Sigmoid colon (tissue), 7 donors: ENCODE data around the gene ATF7IP. TPM values are rescaled to one million over a fixed set of nuclear protein-coding genes. Genes with fewer than 3 reads are reported as not detected.
"Not testable (repeated sequence)": the region's sequence is repeated elsewhere in the genome, so short reads cannot be mapped to it uniquely, and the experiment has no call there.

Experiments
- DNase-seq: peaks from one replicate; pipeline ENCODE4 v3.0.0-alpha.2; 2019
- H3K27ac ChIP-seq, 4 donors: fragments of 200-600 bp; sonication (generic); one replicate each; pipeline ENCODE4 v1.5.1; 2016 to 2019; ENCODE audit warnings: mild to moderate bottlenecking in 1 of 4
- H3K27me3 ChIP-seq, 3 donors: fragments of 200-600 bp; sonication (generic); one replicate each; pipeline ENCODE4 v1.5.1; 2019; ENCODE audit warnings: mild to moderate bottlenecking in 1 of 3
- H3K36me3 ChIP-seq, 4 donors: fragments of 200-600 bp; sonication (generic); one replicate each; pipeline ENCODE4 v1.5.1; 2016 to 2019
- H3K4me1 ChIP-seq, 4 donors: fragments of 200-600 bp; sonication (generic); one replicate each; pipeline ENCODE4 v1.5.1; 2017 to 2019
- H3K4me3 ChIP-seq, 4 donors: fragments of 200-600 bp; sonication (generic); one replicate each; pipeline ENCODE4 v1.5.1; 2017 to 2019; ENCODE audit warnings: mild to moderate bottlenecking in 2 of 4, moderate library complexity in 1 of 4
- H3K9me3 ChIP-seq, 4 donors: fragments of 200-600 bp in 3 of 4; sonication (generic) in 3 of 4; one replicate each; pipeline versions ENCODE4 v1.5.1 to v1.6.1; 2013 to 2019
- CTCF ChIP-seq, 4 experiments: fragments of 450-650 bp in 3 of 4; fragments of 200-600 bp in 1 of 4; IDR thresholded peaks; one replicate each; pipeline ENCODE4 v1.5.1; 2016 to 2019; ENCODE audit warnings: antibody characterized with exemption in 4 of 4, mild to moderate bottlenecking in 3 of 4, moderate library complexity in 2 of 4
- EP300 ChIP-seq, 4 donors: sonication (generic); formaldehyde crosslinking; IDR thresholded peaks; one replicate each; pipeline ENCODE4 v1.6.1; 2017; ENCODE audit warnings: antibody characterized with exemption in 4 of 4
- POLR2A ChIP-seq, 2 donors: fragments of 450-650 bp; IDR thresholded peaks; one replicate each; pipeline ENCODE4 v1.6.1; 2016; ENCODE audit warnings: antibody characterized with exemption in 2 of 2, mild to moderate bottlenecking in 2 of 2, moderate library complexity in 2 of 2
- POLR2AphosphoS5 ChIP-seq, 4 donors: sonication (generic); formaldehyde crosslinking; IDR thresholded peaks; one replicate each; pipeline ENCODE4 v1.6.1; 2017; ENCODE audit warnings: antibody characterized with exemption in 4 of 4
- WGBS, 2 donors: extraction: QIAGEN DNeasy Blood & Tissue Kit; methylation state at CpG; one replicate each; pipeline ENCODE4 v1.1.7; 2013; 5-methylcytosine and 5-hydroxymethylcytosine counted together
- intact Hi-C: fragments of 100-400 bp; cut with DNase I; formaldehyde crosslinking; loops from one replicate; pipeline ENCODE4 v1.15.1; 2023
- polyA plus RNA-seq, 3 donors: library from polyadenylated mRNA; stranded (reverse); fragments of 200-250 nt; gene quantifications; one replicate each; pipeline ENCODE4 v1.2.3, GENCODE V29; 2013
- total RNA-seq, 4 donors: library from RNA; depleted of rRNA; stranded (reverse); fragments of >200 nt; gene quantifications; one replicate each; pipeline ENCODE4 v1.1.0, GENCODE V29; 2016
- donor health status: healthy with polysubstance abuse.
- donor health status: Bipolar disorder and iron deficiency.
- donor health status: healthy.

The ATF7IP gene
- total and polyA plus RNA-seq, 7 donors: 3.0 to 58.4 (median 27.7) TPM

- H3K4me1 ChIP-seq: peaks cover 0 to 50% (median 40%) of the 10 kb centered on the region in 4 donors
- no peak overlapping the region for H3K4me3 ChIP-seq
- WGBS, 2 donors: 54 to 78% methylated on average over 1 of the region's 1 CpG
- intact Hi-C loops: no loop called here
- H3K9me3 ChIP-seq: peaks cover 0 to 10% (median 3%) of the 10 kb centered on the region in 4 donors
- TF ChIP-seq POLR2AphosphoS5 (IDR thresholded peaks at IDR 0.05): no peak
- no peak for TF ChIP-seq POLR2A (IDR thresholded peaks at IDR 0.05)
- no peak for TF ChIP-seq CTCF (IDR thresholded peaks at IDR 0.05)
- no peak for TF ChIP-seq EP300 (IDR thresholded peaks at IDR 0.05)
- no peaks in the 10 kb centered on the region for H3K27me3 ChIP-seq
- H3K27ac ChIP-seq: peak overlapping the region; percentile 25 to 80 (median 71)
- no peaks in the 10 kb centered on the region for H3K36me3 ChIP-seq
- no peak for DNase-seq
Measured at GRCh38 chr12:14396071-14396470, 30.6 kb downstream of the ATF7IP start.

GRCh38 chr12:14399871-14400270, 34.4 kb downstream of the ATF7IP start:
- H3K27ac ChIP-seq: no peak overlapping the region
- no peaks in the 10 kb centered on the region for H3K36me3 ChIP-seq
- intact Hi-C loops: loop anchor here (5.0 kb wide), 1 partner anchor 33 kb away; the partner anchor contains the start of gene ATF7IP
- peaks cover 0 to 10% (median 3%) of the 10 kb centered on the region in 4 donors for H3K9me3 ChIP-seq
- 85 to 89% methylated on average over 3 of the region's 3 CpGs for WGBS, 2 donors
- H3K4me3 ChIP-seq: no peak overlapping the region
- no peak for TF ChIP-seq CTCF (IDR thresholded peaks at IDR 0.05)
- TF ChIP-seq POLR2AphosphoS5 (IDR thresholded peaks at IDR 0.05): no peak
- no peak for TF ChIP-seq EP300 (IDR thresholded peaks at IDR 0.05)
- no peak for TF ChIP-seq POLR2A (IDR thresholded peaks at IDR 0.05)
- H3K4me1 ChIP-seq: peaks cover 0 to 39% (median 30%) of the 10 kb centered on the region in 4 donors
- H3K27me3 ChIP-seq: no peaks in the 10 kb centered on the region
- no peak for DNase-seq

- no peak for TF ChIP-seq POLR2AphosphoS5 (IDR thresholded peaks at IDR 0.05)
- no peak for TF ChIP-seq POLR2A (IDR thresholded peaks at IDR 0.05)
- TF ChIP-seq CTCF (IDR thresholded peaks at IDR 0.05): no peak
- TF ChIP-seq EP300 (IDR thresholded peaks at IDR 0.05): no peak
- peaks cover 0 to 10% (median 3%) of the 10 kb centered on the region in 4 donors for H3K9me3 ChIP-seq
- no peak for DNase-seq
- no peak overlapping the region for H3K27ac ChIP-seq
- H3K4me3 ChIP-seq: no peak overlapping the region
- H3K4me1 ChIP-seq: peaks cover 0 to 33% (median 27%) of the 10 kb centered on the region in 4 donors
- intact Hi-C loops: loop anchor here (5.0 kb wide), 1 partner anchor 33 kb away; the partner anchor contains the start of gene ATF7IP
- no peaks in the 10 kb centered on the region for H3K36me3 ChIP-seq
- WGBS, 2 donors: 64 to 90% methylated on average over 1 of the region's 1 CpG
- no peaks in the 10 kb centered on the region for H3K27me3 ChIP-seq
Measured at GRCh38 chr12:14400599-14400998, 35.1 kb downstream of the ATF7IP start.

- H3K9me3 ChIP-seq: peaks cover 0 to 10% (median 3%) of the 10 kb centered on the region in 4 donors
- peaks cover 0 to 31% (median 23%) of the 10 kb centered on the region in 4 donors for H3K4me1 ChIP-seq
- not testable (repeated sequence) for H3K27ac ChIP-seq, H3K27me3 ChIP-seq, H3K4me3 ChIP-seq, H3K36me3 ChIP-seq, DNase-seq
- intact Hi-C loops: loop anchor here (5.0 kb wide), 1 partner anchor 34 kb away; the partner anchor contains the start of gene ATF7IP
- 84 to 94% methylated on average over 6 of the region's 6 CpGs for WGBS, 2 donors
Measured at GRCh38 chr12:14401267-14401666, 35.8 kb downstream of the ATF7IP start.

GRCh38 chr12:14402697-14403096, 37.2 kb downstream of the ATF7IP start:
- H3K9me3 ChIP-seq: peaks cover 0 to 10% (median 3%) of the 10 kb centered on the region in 4 donors
- WGBS, 2 donors: 72 to 83% methylated on average over 4 of the region's 4 CpGs
- H3K36me3 ChIP-seq: no peaks in the 10 kb centered on the region
- H3K4me1 ChIP-seq: peaks cover 0 to 31% (median 26%) of the 10 kb centered on the region in 4 donors
- H3K27me3 ChIP-seq: no peaks in the 10 kb centered on the region
- no peak overlapping the region for H3K4me3 ChIP-seq
- no peak for TF ChIP-seq POLR2AphosphoS5 (IDR thresholded peaks at IDR 0.05)
- TF ChIP-seq POLR2A (IDR thresholded peaks at IDR 0.05): no peak
- TF ChIP-seq EP300 (IDR thresholded peaks at IDR 0.05): no peak
- no peak for TF ChIP-seq CTCF (IDR thresholded peaks at IDR 0.05)
- DNase-seq: no peak
- intact Hi-C loops: loop anchor here (5.0 kb wide), 1 partner anchor 35 kb away; the partner anchor contains the start of gene ATF7IP
- peak overlapping the region in 3 of 4 donors; percentile 5 to 55 (median 42) for H3K27ac ChIP-seq
